Measurements from ENCODE around the gene FXYD3.

The FXYD3 gene

GRCh38 chr19:35084509-35084762 lies 31.2 kb upstream of the FXYD3 start:
- TF ChIP-seq TAF1 (IDR thresholded peaks at IDR 0.05; ENCODE audit: borderline replicate concordance, insufficient read depth, low read length) = no peak
- no peak for TF ChIP-seq REST (IDR thresholded peaks at IDR 0.05; ENCODE audit: insufficient read depth in 1 of 2, low read depth in 2 of 2, low read length in 2 of 2)
- TF ChIP-seq POLR2AphosphoS5 (IDR thresholded peaks at IDR 0.05; ENCODE audit: low read depth, low read length) = no peak
- TF ChIP-seq FOXP2 (optimal IDR thresholded peaks at IDR 0.05; ENCODE audit: borderline replicate concordance, extremely low read depth, extremely low read length, insufficient read depth) = no peak
- TF ChIP-seq SIN3A (IDR thresholded peaks at IDR 0.05; ENCODE audit: borderline replicate concordance, insufficient read depth, low read length) = no peak

DNA sequence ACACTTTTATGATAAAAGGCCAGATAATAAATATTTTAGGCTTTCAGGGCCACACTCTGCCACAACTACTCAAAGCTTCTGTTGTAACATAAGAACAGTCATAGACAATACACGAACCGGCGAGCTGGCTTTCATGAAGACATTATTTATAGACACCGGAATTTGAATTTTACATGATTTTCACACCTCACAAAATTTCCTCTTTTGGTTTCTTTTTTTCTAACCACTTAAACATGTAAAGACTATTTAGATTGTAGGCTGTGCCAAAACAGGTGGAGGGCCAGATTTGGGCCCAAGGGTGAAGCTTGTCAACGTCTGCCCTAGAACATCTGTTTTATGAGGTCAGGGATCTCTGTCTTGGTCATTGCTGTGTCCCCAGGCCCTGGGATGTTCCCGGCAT lies 29.7 kb upstream of the FXYD3 start:
- TF ChIP-seq POLR2AphosphoS5 (IDR thresholded peaks at IDR 0.05; ENCODE audit: low read depth, low read length) = no peak

GRCh38 chr19:35086455-35086854 lies 29.2 kb upstream of the FXYD3 start:
- TF ChIP-seq REST (IDR thresholded peaks at IDR 0.05; ENCODE audit: insufficient read depth in 1 of 2, low read depth in 2 of 2, low read length in 2 of 2) (no peak), POLR2AphosphoS5 (IDR thresholded peaks at IDR 0.05; ENCODE audit: low read depth, low read length) (no peak), FOXP2 (optimal IDR thresholded peaks at IDR 0.05; ENCODE audit: borderline replicate concordance, extremely low read depth, extremely low read length, insufficient read depth) (no peak), SIN3A (IDR thresholded peaks at IDR 0.05; ENCODE audit: borderline replicate concordance, insufficient read depth, low read length) (no peak), TAF1 (IDR thresholded peaks at IDR 0.05; ENCODE audit: borderline replicate concordance, insufficient read depth, low read length) (no peak)

- no peak for TF ChIP-seq FOXP2 (optimal IDR thresholded peaks at IDR 0.05; ENCODE audit: borderline replicate concordance, extremely low read depth, extremely low read length, insufficient read depth)
- TF ChIP-seq SIN3A (IDR thresholded peaks at IDR 0.05; ENCODE audit: borderline replicate concordance, insufficient read depth, low read length) = no peak
- TF ChIP-seq TAF1 (IDR thresholded peaks at IDR 0.05; ENCODE audit: borderline replicate concordance, insufficient read depth, low read length) = no peak
- TF ChIP-seq POLR2AphosphoS5 (IDR thresholded peaks at IDR 0.05; ENCODE audit: low read depth, low read length) = no peak
- TF ChIP-seq REST (IDR thresholded peaks at IDR 0.05; ENCODE audit: insufficient read depth in 1 of 2, low read depth in 2 of 2, low read length in 2 of 2) = no peak
Observed at GRCh38 chr19:35087393-35087792, 28.2 kb upstream of the FXYD3 start.

GRCh38 chr19:35088131-35088913 lies 27.3 kb upstream of the FXYD3 start:
- no peak for TF ChIP-seq POLR2AphosphoS5 (IDR thresholded peaks at IDR 0.05; ENCODE audit: low read depth, low read length)
- TF ChIP-seq TAF1 (IDR thresholded peaks at IDR 0.05; ENCODE audit: borderline replicate concordance, insufficient read depth, low read length) = no peak
- TF ChIP-seq FOXP2 (optimal IDR thresholded peaks at IDR 0.05; ENCODE audit: borderline replicate concordance, extremely low read depth, extremely low read length, insufficient read depth) = no peak
- TF ChIP-seq REST (IDR thresholded peaks at IDR 0.05; ENCODE audit: insufficient read depth in 1 of 2, low read depth in 2 of 2, low read length in 2 of 2) = no peak
- no peak for TF ChIP-seq SIN3A (IDR thresholded peaks at IDR 0.05; ENCODE audit: borderline replicate concordance, insufficient read depth, low read length)

Measured in PFSK-1 (cell line).